ENCODE measurements around the gene THSD4. TPM values are rescaled to one million over a fixed set of nuclear protein-coding genes. Genes with fewer than 3 reads are reported as not detected.
"Not testable (repeated sequence)": the region's sequence is repeated elsewhere in the genome, so short reads cannot be mapped to it uniquely, and the experiment has no call there.

THSD4 gene
- total and polyA plus RNA-seq, 2 donors: 23.9 to 75.1 TPM

DNA sequence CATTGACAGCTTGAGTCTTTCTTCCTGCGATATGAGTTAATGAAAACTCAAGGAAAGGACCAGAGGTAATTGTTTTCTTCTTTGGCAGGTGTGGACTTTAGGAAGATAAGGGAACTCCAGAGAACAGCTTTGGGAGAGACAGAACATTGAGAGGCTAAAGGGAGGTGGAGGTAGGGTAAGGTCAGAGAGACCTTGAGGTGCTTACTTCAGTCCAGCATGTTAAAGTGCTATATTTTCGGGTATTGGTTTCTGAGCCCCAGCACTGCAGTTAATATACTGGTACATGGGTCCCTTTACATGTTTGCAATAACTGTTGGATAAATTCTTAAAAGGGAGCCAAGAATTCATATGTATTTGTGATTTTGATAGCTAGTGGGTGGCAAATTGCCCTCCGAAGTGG is 322.1 kb downstream of the THSD4 start:
- Histone ChIP-seq H3K4me3 (ENCODE audit: low read depth, low read length) (no peak overlapping the region), H3K27ac (ENCODE audit: low read depth) (no peak overlapping the region), H3K36me3 (ENCODE audit: insufficient read depth) (no peaks in the 10 kb centered on the region), H3K4me1 (ENCODE audit: insufficient read depth) (no peaks in the 10 kb centered on the region)
- no peak for DNase-seq (ENCODE audit: extremely low spot score)
- 64% methylated on average over 3 of the region's 3 CpGs for WGBS

DNA sequence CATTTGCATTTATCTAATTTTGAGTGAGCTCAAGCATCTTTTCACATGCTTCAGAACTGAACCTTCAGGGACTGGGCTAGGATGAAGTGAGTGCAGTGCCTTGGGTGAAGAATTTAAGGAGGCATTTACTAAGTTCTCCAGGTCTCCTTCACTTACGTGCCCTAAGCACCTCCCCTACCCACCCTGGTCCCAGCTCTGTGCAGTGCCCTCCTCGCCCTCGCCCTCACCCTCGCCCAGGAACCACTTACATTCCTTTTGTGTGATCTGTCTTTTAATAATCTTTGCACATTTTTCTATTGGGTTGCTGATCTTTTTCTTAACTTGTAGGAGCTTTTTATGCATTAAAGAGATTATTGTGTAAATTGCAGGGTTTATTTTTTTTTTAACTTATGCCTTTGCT is 322.6 kb downstream of the THSD4 start:
- Histone ChIP-seq H3K27ac (ENCODE audit: low read depth) (no peak overlapping the region), H3K4me1 (ENCODE audit: insufficient read depth) (no peaks in the 10 kb centered on the region), H3K4me3 (ENCODE audit: low read depth, low read length) (no peak overlapping the region), H3K36me3 (ENCODE audit: insufficient read depth) (no peaks in the 10 kb centered on the region)
- no peak for DNase-seq (ENCODE audit: extremely low spot score)
- WGBS: 83% methylated on average over 4 of the region's 4 CpGs

GRCh38 chr15:71439478-71439877 is 324.2 kb downstream of the THSD4 start:
- not testable (repeated sequence) for H3K4me1 ChIP-seq (ENCODE audit: insufficient read depth); H3K36me3 ChIP-seq (ENCODE audit: insufficient read depth); H3K4me3 ChIP-seq (ENCODE audit: low read depth, low read length); DNase-seq (ENCODE audit: extremely low spot score); H3K27ac ChIP-seq (ENCODE audit: low read depth)
- 87% methylated on average over 2 of the region's 2 CpGs for WGBS

DNA sequence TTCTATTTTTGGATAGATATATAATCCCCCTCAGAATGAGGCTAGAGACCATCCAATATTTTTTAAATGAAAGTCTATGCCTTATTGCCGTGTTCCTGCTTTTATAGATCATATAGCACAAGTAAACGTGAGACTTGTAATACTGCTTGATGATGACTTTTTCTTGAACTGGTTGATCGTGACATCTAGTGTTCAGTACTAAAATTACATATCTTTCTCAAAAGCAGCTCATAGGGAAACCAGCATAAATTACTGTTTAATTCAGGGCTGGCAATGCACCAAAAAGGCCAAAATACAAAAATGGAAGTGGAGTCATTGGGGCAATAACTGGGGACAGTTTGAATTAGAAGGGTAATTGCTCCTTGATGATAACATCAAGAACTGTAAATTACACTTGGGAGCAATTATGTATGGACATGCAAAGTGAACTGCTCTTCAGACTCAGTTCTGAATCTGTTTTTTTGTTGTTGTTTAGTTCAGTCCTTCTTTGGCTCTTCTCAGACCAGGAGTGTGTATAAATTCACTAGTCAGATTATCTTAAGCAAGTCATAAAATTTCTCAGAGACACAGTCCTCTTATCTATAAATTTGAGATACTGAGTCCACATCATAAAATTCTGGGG is 325.3 kb downstream of the THSD4 start:
- Histone ChIP-seq H3K36me3 (ENCODE audit: insufficient read depth) (no peaks in the 10 kb centered on the region), H3K27ac (ENCODE audit: low read depth) (no peak overlapping the region), H3K4me3 (ENCODE audit: low read depth, low read length) (no peak overlapping the region), H3K4me1 (ENCODE audit: insufficient read depth) (no peaks in the 10 kb centered on the region)
- DNase-seq (ENCODE audit: extremely low spot score): peak; percentile 40
- WGBS: under 1% methylated on average over 3 of the region's 3 CpGs

DNA sequence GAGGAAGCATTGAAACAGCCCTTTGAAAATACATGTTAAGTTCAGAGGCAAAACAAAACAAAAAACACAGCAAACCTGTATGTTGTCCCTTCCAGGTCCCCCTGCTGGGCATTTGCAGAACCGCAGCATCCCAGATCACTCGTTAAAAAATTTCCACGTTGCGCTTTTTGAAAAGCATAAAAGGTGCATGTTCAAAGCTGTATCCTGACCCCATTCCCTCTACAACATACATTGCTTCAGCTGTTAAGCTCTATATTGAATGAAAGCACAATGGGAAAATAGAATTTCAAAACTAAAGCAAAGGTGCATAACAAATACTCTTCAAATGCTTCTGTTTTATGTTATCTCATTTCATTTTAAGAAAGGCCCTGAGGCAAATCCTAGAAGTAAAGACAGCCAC is 328.3 kb downstream of the THSD4 start:
- H3K27ac ChIP-seq (ENCODE audit: low read depth): no peak overlapping the region
- WGBS: 21% methylated on average over 4 of the region's 4 CpGs
- no peak for DNase-seq (ENCODE audit: extremely low spot score)
- H3K4me1 ChIP-seq (ENCODE audit: insufficient read depth): no peaks in the 10 kb centered on the region
- H3K36me3 ChIP-seq (ENCODE audit: insufficient read depth): no peaks in the 10 kb centered on the region
- H3K4me3 ChIP-seq (ENCODE audit: low read depth, low read length): no peak overlapping the region

- Histone ChIP-seq H3K4me1 (ENCODE audit: insufficient read depth) (no peaks in the 10 kb centered on the region), H3K27ac (ENCODE audit: low read depth) (no peak overlapping the region), H3K36me3 (ENCODE audit: insufficient read depth) (no peaks in the 10 kb centered on the region), H3K4me3 (ENCODE audit: low read depth, low read length) (no peak overlapping the region)
- WGBS: 85% methylated on average over 7 of the region's 7 CpGs
- no peak for DNase-seq (ENCODE audit: extremely low spot score)
Observed at GRCh38 chr15:71444032-71444810, 328.9 kb downstream of the THSD4 start.

- 85% methylated on average over 5 of the region's 5 CpGs for WGBS
Observed at GRCh38 chr15:71444866-71445590, 329.8 kb downstream of the THSD4 start.

DNA sequence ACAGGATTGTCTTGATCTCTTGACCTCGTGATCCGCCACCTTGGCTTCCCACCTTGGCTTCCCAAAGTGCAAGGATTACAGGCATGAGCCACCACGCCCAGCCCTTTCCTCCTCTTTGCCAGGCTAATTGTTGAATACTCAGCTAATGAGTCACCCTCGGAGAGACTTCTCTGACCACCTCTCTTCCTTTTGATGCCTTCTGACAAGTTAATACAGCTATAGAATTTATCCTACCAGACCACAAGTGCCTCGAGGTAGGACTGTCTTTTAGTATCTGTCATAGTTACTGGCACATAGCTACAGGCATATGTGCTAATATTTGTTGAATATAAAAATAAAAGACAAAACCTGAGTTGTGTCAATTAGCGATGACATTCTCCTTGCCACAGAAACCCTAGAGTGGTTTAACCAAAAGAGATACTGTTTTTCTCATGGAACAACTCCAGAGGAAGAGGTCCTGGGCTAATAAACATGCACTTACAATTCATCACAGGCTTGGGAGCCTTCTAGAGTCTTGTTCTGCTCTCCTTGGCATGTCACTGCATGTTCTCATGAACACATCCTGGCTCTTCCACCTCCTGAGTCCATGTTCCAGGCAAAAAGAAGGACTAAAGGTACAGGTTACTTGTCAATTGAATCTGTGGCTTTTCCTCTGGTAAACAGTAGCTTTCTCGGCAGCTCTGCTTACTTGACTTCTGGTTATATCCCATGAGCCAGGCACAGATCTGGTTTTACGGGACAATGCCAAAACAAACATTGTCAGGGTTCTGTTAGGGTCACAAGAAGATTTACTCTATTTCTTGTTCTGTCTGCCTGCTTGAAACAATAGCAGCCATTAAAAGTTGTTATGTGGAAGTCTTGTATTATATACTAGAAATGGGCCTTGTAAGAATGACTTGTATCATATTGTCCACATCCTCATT is 332.3 kb downstream of the THSD4 start:
- Histone ChIP-seq H3K4me1 (ENCODE audit: insufficient read depth) (no peaks in the 10 kb centered on the region), H3K27ac (ENCODE audit: low read depth) (no peak overlapping the region), H3K4me3 (ENCODE audit: low read depth, low read length) (no peak overlapping the region), H3K36me3 (ENCODE audit: insufficient read depth) (no peaks in the 10 kb centered on the region)
- DNase-seq (ENCODE audit: extremely low spot score): no peak
- 72% methylated on average over 8 of the region's 8 CpGs for WGBS

More at GRCh38 chr15:71444866-71445590, 329.8 kb downstream of the THSD4 start:
- Histone ChIP-seq H3K27ac (ENCODE audit: low read depth) (no peak overlapping the region), H3K36me3 (ENCODE audit: insufficient read depth) (no peaks in the 10 kb centered on the region), H3K4me3 (ENCODE audit: low read depth, low read length) (no peak overlapping the region), H3K4me1 (ENCODE audit: insufficient read depth) (no peaks in the 10 kb centered on the region)
- DNase-seq (ENCODE audit: extremely low spot score): no peak

DNA sequence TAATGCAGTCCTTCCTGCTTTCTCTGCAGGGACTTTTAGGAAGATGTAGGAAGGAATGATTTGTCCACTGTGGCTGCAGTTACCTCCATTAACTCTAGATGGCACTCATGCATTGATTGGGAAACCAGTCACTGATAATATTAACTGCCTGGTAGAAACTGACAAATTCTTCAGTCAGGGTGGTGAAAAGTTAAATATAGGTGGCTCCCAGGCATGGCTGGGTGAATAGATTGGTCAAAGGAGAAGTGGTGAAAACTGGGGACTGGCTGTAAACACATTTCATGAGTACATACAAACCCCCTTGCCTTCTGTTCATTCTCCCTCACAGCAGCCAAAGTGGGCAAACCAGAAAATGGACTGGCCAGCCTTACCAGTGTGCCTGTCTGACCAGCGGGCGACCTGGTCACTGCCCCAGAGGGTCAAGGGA is 333.4 kb downstream of the THSD4 start:
- Histone ChIP-seq H3K4me3 (ENCODE audit: low read depth, low read length) (no peak overlapping the region), H3K4me1 (ENCODE audit: insufficient read depth) (no peaks in the 10 kb centered on the region), H3K36me3 (ENCODE audit: insufficient read depth) (no peaks in the 10 kb centered on the region), H3K27ac (ENCODE audit: low read depth) (no peak overlapping the region)
- DNase-seq (ENCODE audit: extremely low spot score): no peak
- WGBS: 81% methylated on average over 2 of the region's 2 CpGs

DNA sequence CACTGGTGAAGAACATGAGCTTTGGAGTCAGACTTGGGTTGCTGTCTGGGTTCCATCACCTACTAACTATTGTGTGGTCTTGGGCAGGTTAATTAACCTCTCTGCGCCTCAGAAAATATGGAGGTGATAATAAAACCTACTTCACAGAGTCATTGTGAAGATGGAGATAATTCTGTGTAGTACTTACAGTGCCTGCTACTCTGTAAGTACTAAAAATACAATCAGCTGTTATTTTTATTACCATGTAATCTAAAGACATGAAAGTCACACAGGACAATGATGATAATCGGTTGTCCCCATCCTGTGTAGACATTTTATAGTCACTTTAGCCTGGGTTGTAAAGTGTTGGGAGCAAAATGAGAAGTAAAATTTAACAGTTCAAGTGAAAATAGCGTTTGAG is 334.1 kb downstream of the THSD4 start:
- Histone ChIP-seq H3K36me3 (ENCODE audit: insufficient read depth) (no peaks in the 10 kb centered on the region), H3K4me3 (ENCODE audit: low read depth, low read length) (no peak overlapping the region), H3K27ac (ENCODE audit: low read depth) (no peak overlapping the region), H3K4me1 (ENCODE audit: insufficient read depth) (no peaks in the 10 kb centered on the region)
- DNase-seq (ENCODE audit: extremely low spot score): no peak
- 60% methylated on average over 3 of the region's 3 CpGs for WGBS

DNA sequence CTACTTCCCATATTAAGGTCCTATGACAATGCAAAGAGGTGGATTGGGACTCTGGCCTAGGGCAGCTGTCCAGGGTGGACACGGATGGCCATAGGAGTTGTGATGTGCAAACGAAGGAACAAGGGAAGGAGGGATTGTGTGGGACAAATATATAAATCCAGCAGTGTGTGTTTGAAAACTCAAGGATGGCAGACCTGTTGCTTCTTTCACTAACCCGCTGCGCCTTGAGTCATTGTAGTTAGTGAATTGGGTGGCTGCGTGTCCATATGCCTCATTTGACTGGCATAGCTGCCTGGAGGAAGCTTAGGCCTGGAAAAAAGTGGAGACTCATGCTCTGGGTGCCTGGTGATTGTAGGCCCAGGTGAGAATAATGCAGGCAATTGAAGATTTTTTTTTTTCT is 334.7 kb downstream of the THSD4 start:
- no peak for DNase-seq (ENCODE audit: extremely low spot score)
- Histone ChIP-seq H3K4me3 (ENCODE audit: low read depth, low read length) (no peak overlapping the region), H3K36me3 (ENCODE audit: insufficient read depth) (no peaks in the 10 kb centered on the region), H3K4me1 (ENCODE audit: insufficient read depth) (no peaks in the 10 kb centered on the region), H3K27ac (ENCODE audit: low read depth) (no peak overlapping the region)
- 72% methylated on average over 5 of the region's 5 CpGs for WGBS

DNA sequence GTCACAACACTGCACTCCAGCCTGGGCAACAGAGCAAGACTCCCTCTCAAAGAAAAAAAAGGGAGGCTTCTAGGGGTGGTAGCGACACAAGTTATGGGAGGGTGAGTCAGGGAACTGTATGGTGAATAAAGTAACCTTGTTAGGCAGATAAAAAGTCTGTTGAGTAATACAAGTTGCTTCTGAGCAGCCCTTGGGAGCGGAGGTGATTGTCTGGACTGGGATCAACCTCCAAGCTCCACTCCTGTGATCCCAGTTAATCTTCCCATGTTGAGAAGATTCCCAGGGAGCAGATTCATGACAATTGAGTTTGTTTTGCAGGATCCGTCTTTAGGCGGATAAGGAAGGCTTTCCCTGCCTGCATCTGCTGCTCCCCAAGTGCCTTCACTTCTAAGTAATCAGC is 335.9 kb downstream of the THSD4 start:
- DNase-seq (ENCODE audit: extremely low spot score): no peak
- WGBS: 87% methylated on average over 4 of the region's 4 CpGs
- H3K4me1 ChIP-seq (ENCODE audit: insufficient read depth): no peaks in the 10 kb centered on the region
- no peak overlapping the region for H3K27ac ChIP-seq (ENCODE audit: low read depth)
- no peak overlapping the region for H3K4me3 ChIP-seq (ENCODE audit: low read depth, low read length)
- H3K36me3 ChIP-seq (ENCODE audit: insufficient read depth): no peaks in the 10 kb centered on the region

DNA sequence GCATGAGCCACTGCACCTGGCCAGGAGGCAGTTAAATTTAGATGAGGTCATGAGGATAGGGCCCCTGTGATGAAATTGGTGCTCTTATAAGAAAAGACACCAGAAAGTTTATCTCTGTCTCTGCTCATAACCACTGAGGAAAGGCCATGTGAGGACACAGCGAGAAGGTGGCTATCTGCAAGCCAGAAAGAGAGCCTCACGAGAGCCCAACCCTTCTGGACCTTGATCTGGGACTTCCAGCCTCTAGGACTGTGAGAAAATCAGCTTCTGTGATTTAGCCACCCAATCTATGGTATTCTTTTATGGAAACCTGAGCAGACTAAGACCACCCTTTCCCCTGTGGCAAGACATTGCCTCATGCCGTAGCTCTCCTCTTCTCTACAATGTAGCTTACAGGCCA is 337.6 kb downstream of the THSD4 start:
- DNase-seq (ENCODE audit: extremely low spot score): no peak
- WGBS: 80% methylated on average over 3 of the region's 3 CpGs
- Histone ChIP-seq H3K4me3 (ENCODE audit: low read depth, low read length) (no peak overlapping the region), H3K4me1 (ENCODE audit: insufficient read depth) (no peaks in the 10 kb centered on the region), H3K36me3 (ENCODE audit: insufficient read depth) (no peaks in the 10 kb centered on the region), H3K27ac (ENCODE audit: low read depth) (no peak overlapping the region)
